SK-N-MC (cell line): ENCODE measurements around the gene TUT4.

Source experiments
- DNase-seq: peaks from one replicate; pipeline ENCODE4 v3.0.0-alpha.2; 2011; ENCODE audit warnings: low read depth, low spot score
- H3K27ac ChIP-seq: fragments of 200-600 bp; sonication (generic); 2 replicates; pipeline ENCODE4 v1.5.1; 2016; ENCODE audit warnings: mixed run types
- H3K36me3 ChIP-seq: fragments of 200-600 bp; sonication (generic); 2 replicates; pipeline ENCODE4 v1.6.1; 2017; ENCODE audit warnings: antibody characterized with exemption, low read length, mixed read lengths; ENCODE audit not compliant: insufficient read depth
- H3K4me3 ChIP-seq: fragments of 200-600 bp; sonication (generic); 2 replicates; pipeline ENCODE4 v1.5.1; 2016
- H3K9ac ChIP-seq: fragments of 200-600 bp; sonication (generic); 2 replicates; pipeline ENCODE4 v1.8.0; 2017; ENCODE audit warnings: mixed run types, mixed read lengths; ENCODE audit not compliant: insufficient read length
- H3K9me3 ChIP-seq: fragments of 200-600 bp; sonication (generic); 2 replicates; pipeline ENCODE4 v1.6.1; 2017; ENCODE audit warnings: low read depth, mild to moderate bottlenecking, antibody characterized with exemption, low read length, moderate library complexity, mixed read lengths
- EZH2 ChIP-seq: fragments of 200-600 bp; sonication (generic); IDR thresholded peaks from one replicate; pipeline ENCODE4 v1.6.1; 2017; ENCODE audit warnings: antibody characterized with exemption
- FOXP2 ChIP-seq: optimal IDR thresholded peaks from 2 replicates; pipeline ENCODE3; 2011; ENCODE audit warnings: mild to moderate bottlenecking, moderate library complexity; ENCODE audit not compliant: insufficient read depth; ENCODE audit errors: extremely low read length, control extremely low read depth
- POLR2AphosphoS5 ChIP-seq: IDR thresholded peaks from 2 replicates; pipeline ENCODE4 v1.6.1; 2012; ENCODE audit warnings: mild to moderate bottlenecking, low read depth, low read length, borderline replicate concordance

The TUT4 gene

GRCh38 chr1:52552505-52553361, at the start of gene TUT4:
Gene TUT4 (minus strand): TSS chr1:52553092. CDS start chr1:52526280, 26,812 bp downstream.
- Histone ChIP-seq H3K9me3 (no peaks in the 10 kb centered on the region), H3K36me3 (no peaks in the 10 kb centered on the region), H3K4me3 (peak within 1 kb of the TSS; percentile 96), H3K9ac (peak within 1 kb of the TSS; percentile 87), H3K27ac (peak within 1 kb of the TSS; percentile 84)
- DNase-seq: peak; percentile 18
- TF ChIP-seq FOXP2: no peak
- no peak for TF ChIP-seq EZH2
- TF ChIP-seq POLR2AphosphoS5: peak; percentile 73; the same call in 1 of the 2 replicates

GRCh38 chr1:52601991-52602855, 49.3 kb upstream of the TUT4 start, which contains the start of gene GPX7:
Gene GPX7 (plus strand): TSS chr1:52602371. CDS start chr1:52602410, 39 bp downstream.
- peak; percentile 69 for TF ChIP-seq POLR2AphosphoS5
- no peak for TF ChIP-seq EZH2
- Histone ChIP-seq H3K9me3 (no peaks in the 10 kb centered on the region), H3K4me3 (peak within 1 kb of the TSS; percentile 80), H3K27ac (no peak within 1 kb of the TSS), H3K9ac (peak within 1 kb of the TSS; percentile 75), H3K36me3 (peaks cover 4% of the 10 kb centered on the region; the same call in 1 of the 2 replicates)
- no peak for DNase-seq

- Histone ChIP-seq H3K4me3 (peak overlapping the region; percentile 80), H3K27ac (no peak overlapping the region)
- TF ChIP-seq EZH2: no peak
- TF ChIP-seq POLR2AphosphoS5: no peak
- TF ChIP-seq FOXP2: no peak
Observed at GRCh38 chr1:52601519-52601918, 48.6 kb upstream of the TUT4 start.

GRCh38 chr1:52600533-52601179, 47.8 kb upstream of the TUT4 start:
- Histone ChIP-seq H3K9ac (no peak overlapping the region), H3K27ac (no peak overlapping the region), H3K36me3 (no peaks in the 10 kb centered on the region), H3K9me3 (no peaks in the 10 kb centered on the region), H3K4me3 (no peak overlapping the region)
- TF ChIP-seq EZH2 (no peak), FOXP2 (no peak), POLR2AphosphoS5 (no peak)
- no peak for DNase-seq

More at GRCh38 chr1:52601519-52601918, 48.6 kb upstream of the TUT4 start:
- Histone ChIP-seq H3K36me3 (peaks cover 3% of the 10 kb centered on the region; the same call in 1 of the 2 replicates), H3K9ac (peak overlapping the region; percentile 75), H3K9me3 (no peaks in the 10 kb centered on the region)
- DNase-seq: no peak

GRCh38 chr1:52599236-52599635, 46.3 kb upstream of the TUT4 start:
- Histone ChIP-seq H3K9ac (no peak overlapping the region), H3K27ac (no peak overlapping the region), H3K4me3 (no peak overlapping the region), H3K9me3 (no peaks in the 10 kb centered on the region), H3K36me3 (no peaks in the 10 kb centered on the region)
- DNase-seq: no peak
- no peak for TF ChIP-seq EZH2
- no peak for TF ChIP-seq FOXP2
- no peak for TF ChIP-seq POLR2AphosphoS5

- no peak for DNase-seq
- H3K9me3 ChIP-seq: no peaks in the 10 kb centered on the region
- no peak overlapping the region for H3K27ac ChIP-seq
- no peaks in the 10 kb centered on the region for H3K36me3 ChIP-seq
- no peak overlapping the region for H3K9ac ChIP-seq
- H3K4me3 ChIP-seq: no peak overlapping the region
- no peak for TF ChIP-seq EZH2
- no peak for TF ChIP-seq POLR2AphosphoS5
Observed at GRCh38 chr1:52598729-52599128, 45.8 kb upstream of the TUT4 start.

GRCh38 chr1:52597912-52598311, 45.0 kb upstream of the TUT4 start:
- TF ChIP-seq FOXP2: no peak
- no peak for TF ChIP-seq EZH2
- TF ChIP-seq POLR2AphosphoS5: no peak
- Histone ChIP-seq H3K9ac (no peak overlapping the region), H3K9me3 (no peaks in the 10 kb centered on the region), H3K36me3 (no peaks in the 10 kb centered on the region), H3K27ac (no peak overlapping the region), H3K4me3 (no peak overlapping the region)
- no peak for DNase-seq

GRCh38 chr1:52595061-52595460, 42.2 kb upstream of the TUT4 start:
- Histone ChIP-seq H3K9ac (no peak overlapping the region), H3K4me3 (no peak overlapping the region), H3K9me3 (no peaks in the 10 kb centered on the region), H3K36me3 (no peaks in the 10 kb centered on the region), H3K27ac (no peak overlapping the region)
- no peak for TF ChIP-seq EZH2
- DNase-seq: no peak
